ENCODE measurements around the gene ADCK1. TPM values are rescaled to one million over a fixed set of nuclear protein-coding genes. Genes with fewer than 3 reads are reported as not detected.
"Not testable (repeated sequence)": the region's sequence is repeated elsewhere in the genome, so short reads cannot be mapped to it uniquely, and the experiment has no call there.

Gene ADCK1
- total RNA-seq, 2 donors from 2014 or later: 9.6 to 10.1 TPM

GRCh38 chr14:77760381-77761204 lies 39.3 kb upstream of the ADCK1 start, which contains the start of gene SNW1:
Gene SNW1 (minus strand): TSS chr14:77761156. CDS start chr14:77761127, 29 bp downstream.
- TF ChIP-seq POLR2A (IDR thresholded peaks at IDR 0.05): peak; percentile 69
- peak in 1 of 4 experiments; percentile 19 for TF ChIP-seq CTCF (IDR thresholded peaks at IDR 0.05)
- no peak for TF ChIP-seq POLR2AphosphoS5 (IDR thresholded peaks at IDR 0.05)
- DNase-seq (ENCODE audit: low spot score): peak; percentile 92
- H3K4me1 ChIP-seq (replicated peaks): no peaks in the 10 kb centered on the region
- H3K36me3 ChIP-seq: no peaks in the 10 kb centered on the region
- H3K9me3 ChIP-seq: no peaks in the 10 kb centered on the region
- H3K27ac ChIP-seq: peak within 1 kb of the TSS; percentile 82 to 86
- WGBS: under 1% methylated on average over 53 of the region's 60 CpGs
- no peaks in the 10 kb centered on the region for H3K27me3 ChIP-seq (replicated peaks; ENCODE audit: insufficient read depth)
- H3K4me3 ChIP-seq: peak within 1 kb of the TSS; percentile 67 to 74
- intact Hi-C loops (cut with DNase I): loop anchor here (2.0 kb wide), 2 partner anchors 40 to 52 kb away; partner anchors contain the start of genes ADCK1, ALKBH1 and SLIRP

GRCh38 chr14:77761205-77761931 lies 38.5 kb upstream of the ADCK1 start:
- WGBS: 6% methylated on average over 24 of the region's 24 CpGs
- no peaks in the 10 kb centered on the region for H3K27me3 ChIP-seq (replicated peaks; ENCODE audit: insufficient read depth)
- no peaks in the 10 kb centered on the region for H3K36me3 ChIP-seq
- intact Hi-C loops (cut with DNase I): loop anchor here (2.0 kb wide), 2 partner anchors 39 to 53 kb away; partner anchors contain the start of genes ADCK1, ALKBH1 and SLIRP
- no peaks in the 10 kb centered on the region for H3K4me1 ChIP-seq (replicated peaks)
- TF ChIP-seq POLR2A (IDR thresholded peaks at IDR 0.05): no peak
- peak; percentile 97 for TF ChIP-seq POLR2AphosphoS5 (IDR thresholded peaks at IDR 0.05)
- H3K9me3 ChIP-seq: no peaks in the 10 kb centered on the region
- no peak for DNase-seq (ENCODE audit: low spot score)
- H3K27ac ChIP-seq: peak overlapping the region; percentile 82 to 86
- H3K4me3 ChIP-seq: peak overlapping the region; percentile 67 to 74

- no peak overlapping the region for H3K27ac ChIP-seq
- DNase-seq (ENCODE audit: low spot score): no peak
- intact Hi-C loops (cut with DNase I): no loop called here
- H3K4me3 ChIP-seq: no peak overlapping the region
- H3K4me1 ChIP-seq (replicated peaks): no peaks in the 10 kb centered on the region
- WGBS: 32% methylated on average over 1 of the region's 1 CpG
- H3K9me3 ChIP-seq: no peaks in the 10 kb centered on the region
- no peaks in the 10 kb centered on the region for H3K27me3 ChIP-seq (replicated peaks; ENCODE audit: insufficient read depth)
- TF ChIP-seq POLR2A (IDR thresholded peaks at IDR 0.05): no peak
- TF ChIP-seq CTCF (IDR thresholded peaks at IDR 0.05): no peak
- no peak for TF ChIP-seq POLR2AphosphoS5 (IDR thresholded peaks at IDR 0.05)
- H3K36me3 ChIP-seq: no peaks in the 10 kb centered on the region
Observed at GRCh38 chr14:77763316-77763715, 36.6 kb upstream of the ADCK1 start.

- intact Hi-C loops (cut with DNase I): no loop called here
- Histone ChIP-seq H3K4me1 (replicated peaks) (no peaks in the 10 kb centered on the region), H3K27me3 (replicated peaks; ENCODE audit: insufficient read depth) (no peaks in the 10 kb centered on the region), H3K36me3 (no peaks in the 10 kb centered on the region), H3K27ac (no peak overlapping the region), H3K9me3 (no peaks in the 10 kb centered on the region), H3K4me3 (no peak overlapping the region)
- no peak for DNase-seq (ENCODE audit: low spot score)
- TF ChIP-seq POLR2A (IDR thresholded peaks at IDR 0.05): no peak
- TF ChIP-seq POLR2AphosphoS5 (IDR thresholded peaks at IDR 0.05): no peak
- no peak for TF ChIP-seq CTCF (IDR thresholded peaks at IDR 0.05)
- 78% methylated on average over 3 of the region's 3 CpGs for WGBS
Observed at GRCh38 chr14:77763978-77764377, 35.9 kb upstream of the ADCK1 start.

GRCh38 chr14:77768442-77769069 lies 31.4 kb upstream of the ADCK1 start:
- DNase-seq (ENCODE audit: low spot score); H3K36me3 ChIP-seq; intact Hi-C loops (cut with DNase I); H3K27ac ChIP-seq; H3K4me3 ChIP-seq; H3K9me3 ChIP-seq; H3K4me1 ChIP-seq (replicated peaks); H3K27me3 ChIP-seq (replicated peaks; ENCODE audit: insufficient read depth): not testable (repeated sequence)
- WGBS: 70% methylated on average over 2 of the region's 2 CpGs

GRCh38 chr14:77773966-77774365 lies 25.9 kb upstream of the ADCK1 start:
- H3K4me3 ChIP-seq; H3K9me3 ChIP-seq; H3K4me1 ChIP-seq (replicated peaks); H3K36me3 ChIP-seq; H3K27me3 ChIP-seq (replicated peaks; ENCODE audit: insufficient read depth); DNase-seq (ENCODE audit: low spot score); intact Hi-C loops (cut with DNase I); H3K27ac ChIP-seq: not testable (repeated sequence)
- 76% methylated on average over 4 of the region's 4 CpGs for WGBS
